Muscle of leg (tissue), 11 donors: ENCODE measurements around the gene IFT88. TPM values are rescaled to one million over a fixed set of nuclear protein-coding genes. Genes with fewer than 3 reads are reported as not detected.

Source experiments
- DNase-seq: peaks from one replicate; pipeline ENCODE4 v3.0.0; 2013
- H3K27ac ChIP-seq: one replicate; pipeline ENCODE4 v1.5.1; 2013; ENCODE audit warnings: mild to moderate bottlenecking, low read length, control low read depth
- H3K27me3 ChIP-seq: one replicate; pipeline ENCODE4 v1.6.1; 2013; ENCODE audit warnings: low read length; ENCODE audit not compliant: control insufficient read depth, insufficient read depth
- H3K36me3 ChIP-seq: one replicate; pipeline ENCODE4 v1.6.1; 2013; ENCODE audit warnings: low read length; ENCODE audit not compliant: control insufficient read depth, insufficient read depth
- H3K4me1 ChIP-seq: one replicate; pipeline ENCODE4 v1.6.1; 2013; ENCODE audit warnings: low read length; ENCODE audit not compliant: control insufficient read depth, insufficient read depth
- H3K4me3 ChIP-seq: one replicate; pipeline ENCODE4 v1.5.1; 2013; ENCODE audit warnings: low read length, control low read depth
- H3K9me3 ChIP-seq: replicated peaks from 2 replicates; pipeline ENCODE4 v1.6.1; 2013; ENCODE audit warnings: low read depth, low read length; ENCODE audit not compliant: control insufficient read depth
- WGBS: methylation state at CpG from one replicate; pipeline ENCODE4 v1.1.5; 2013; ENCODE audit warnings: missing lambda C conversion rate; ENCODE audit not compliant: insufficient coverage; 5-methylcytosine and 5-hydroxymethylcytosine counted together
- polyA plus RNA-seq, 8 donors: library from polyadenylated mRNA; unstranded; fragments of 120-200 nt; gene quantifications; one replicate each; pipeline versions ENCODE4 v1.2.1 to v1.2.3, GENCODE V29; 2013; ENCODE audit warnings: inconsistent platforms in 1 of 8, low replicate concordance in 1 of 8; ENCODE audit not compliant: insufficient read length in 8 of 8, insufficient read depth in 1 of 8
- total RNA-seq: library from RNA; stranded (reverse); fragments of 120-200 nt; gene quantifications from one replicate; pipeline ENCODE4 v1.2.4, GENCODE V29; 2013

IFT88 gene
- total and polyA plus RNA-seq, 9 donors: 12.1 to 17.6 (median 13.9) TPM

DNA sequence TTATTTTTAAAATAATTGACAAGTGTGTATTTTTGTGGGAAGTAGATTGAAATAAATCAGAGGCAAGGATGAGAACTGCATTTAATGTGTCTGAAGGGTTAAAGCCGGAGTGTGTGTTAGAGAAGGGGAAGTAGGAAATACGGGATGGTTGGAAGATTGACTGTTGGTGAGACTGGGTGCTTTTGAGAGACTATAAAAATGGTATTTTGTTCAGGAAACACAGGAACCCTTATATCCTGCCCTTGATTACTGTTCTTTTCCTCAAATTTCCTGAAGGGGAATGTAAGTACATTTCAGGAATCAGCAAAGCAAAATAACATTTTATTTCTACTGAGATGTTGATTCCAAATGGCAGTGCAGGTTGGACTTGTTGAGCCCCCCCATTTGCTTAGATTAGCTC is 15.1 kb downstream of the IFT88 start:
- 66% methylated on average over 2 of the region's 2 CpGs for WGBS
- Histone ChIP-seq H3K27me3 (no peaks in the 10 kb centered on the region), H3K9me3 (peaks cover 19% of the 10 kb centered on the region), H3K4me3 (no peak overlapping the region), H3K36me3 (peaks cover 25% of the 10 kb centered on the region), H3K27ac (no peak overlapping the region), H3K4me1 (no peaks in the 10 kb centered on the region)
- no peak for DNase-seq

DNA sequence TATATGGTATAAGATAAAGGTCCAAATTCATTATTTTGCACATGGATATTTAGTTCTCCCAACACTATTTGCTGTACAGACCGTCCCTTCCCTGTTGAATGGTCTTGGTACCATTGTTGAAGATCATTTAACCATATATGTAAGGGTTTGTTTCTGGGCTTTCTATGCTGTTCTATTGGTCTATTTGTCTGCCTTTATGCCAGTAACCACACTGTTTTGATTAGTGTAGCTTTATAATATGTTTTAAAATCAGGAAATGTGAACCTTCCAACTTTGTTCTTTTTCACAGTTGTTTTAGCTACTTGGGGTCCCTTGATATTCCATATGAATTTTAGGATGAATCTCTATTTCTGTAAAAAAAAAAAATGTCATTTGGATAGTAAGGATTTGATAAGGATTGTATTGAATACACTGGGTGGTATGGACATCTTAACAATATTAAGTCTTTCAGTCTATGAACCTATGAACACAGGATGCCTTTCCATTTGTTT is 16.9 kb downstream of the IFT88 start:
- Histone ChIP-seq H3K27me3 (no peaks in the 10 kb centered on the region), H3K36me3 (peaks cover 21% of the 10 kb centered on the region), H3K9me3 (peaks cover 17% of the 10 kb centered on the region)

DNA sequence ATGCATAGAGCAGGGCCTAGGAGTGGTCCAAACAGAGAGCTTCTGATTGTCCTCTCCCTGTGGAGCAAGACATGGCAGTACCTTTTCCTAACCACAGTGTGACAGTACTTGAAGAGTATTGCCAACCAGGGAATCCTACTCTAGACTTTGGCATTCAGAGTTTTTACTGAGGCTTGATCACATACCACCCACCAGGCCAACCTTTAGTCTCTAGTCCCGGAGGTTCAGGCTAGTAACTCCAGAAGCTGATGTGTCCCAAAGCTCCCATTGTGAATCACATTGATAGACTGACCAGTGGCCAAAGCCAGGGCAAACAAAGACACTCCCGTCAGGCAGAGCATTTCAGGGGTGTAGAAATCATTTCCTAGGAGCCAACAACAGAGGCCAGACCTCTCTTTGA is 18.4 kb downstream of the IFT88 start:
- Histone ChIP-seq H3K4me3 (no peak overlapping the region), H3K4me1 (no peaks in the 10 kb centered on the region), H3K9me3 (peaks cover 17% of the 10 kb centered on the region), H3K27me3 (no peaks in the 10 kb centered on the region), H3K36me3 (peaks cover 16% of the 10 kb centered on the region), H3K27ac (no peak overlapping the region)
- DNase-seq: no peak
- WGBS: 100% methylated on average over 1 of the region's 2 CpGs

More for the DNA sequence above, 16.9 kb downstream of the IFT88 start:
- no peak overlapping the region for H3K27ac ChIP-seq
- WGBS: no CpG with 5 or more reads among the region's 1 CpG
- no peaks in the 10 kb centered on the region for H3K4me1 ChIP-seq
- no peak overlapping the region for H3K4me3 ChIP-seq
- DNase-seq: no peak

DNA sequence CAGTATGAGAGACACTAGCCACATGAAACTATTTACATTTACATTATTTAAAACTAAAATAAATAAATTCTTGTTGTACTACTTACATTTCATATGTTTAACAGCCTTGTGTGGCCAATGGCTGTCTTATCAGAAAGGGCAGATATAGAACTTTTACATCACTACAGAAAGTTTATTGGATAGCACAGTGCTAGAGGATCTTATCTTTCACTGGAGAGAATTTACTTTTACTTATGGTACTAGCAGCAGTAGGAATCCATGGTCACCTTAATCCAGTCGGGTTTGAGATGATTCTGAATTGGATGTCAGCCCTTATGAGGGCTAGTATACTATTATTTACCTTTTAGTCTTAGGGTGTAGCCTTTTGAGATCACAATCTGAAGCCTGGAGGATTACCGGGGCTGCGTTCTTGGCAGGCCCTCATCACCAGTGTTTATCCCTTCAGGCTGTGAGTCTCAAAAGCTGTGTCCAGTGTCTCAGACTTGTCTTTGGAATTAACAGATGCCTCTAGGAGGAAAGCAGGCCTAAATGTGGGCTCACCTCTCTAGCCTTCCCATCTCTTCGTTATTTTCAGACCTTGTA is 21.7 kb downstream of the IFT88 start:
- no peak overlapping the region for H3K27ac ChIP-seq
- 32% methylated on average over 2 of the region's 4 CpGs for WGBS
- no peaks in the 10 kb centered on the region for H3K4me1 ChIP-seq
- no peak overlapping the region for H3K4me3 ChIP-seq
- H3K36me3 ChIP-seq: peaks cover 10% of the 10 kb centered on the region
- H3K9me3 ChIP-seq: peaks cover 14% of the 10 kb centered on the region
- H3K27me3 ChIP-seq: no peaks in the 10 kb centered on the region
- no peak for DNase-seq

DNA sequence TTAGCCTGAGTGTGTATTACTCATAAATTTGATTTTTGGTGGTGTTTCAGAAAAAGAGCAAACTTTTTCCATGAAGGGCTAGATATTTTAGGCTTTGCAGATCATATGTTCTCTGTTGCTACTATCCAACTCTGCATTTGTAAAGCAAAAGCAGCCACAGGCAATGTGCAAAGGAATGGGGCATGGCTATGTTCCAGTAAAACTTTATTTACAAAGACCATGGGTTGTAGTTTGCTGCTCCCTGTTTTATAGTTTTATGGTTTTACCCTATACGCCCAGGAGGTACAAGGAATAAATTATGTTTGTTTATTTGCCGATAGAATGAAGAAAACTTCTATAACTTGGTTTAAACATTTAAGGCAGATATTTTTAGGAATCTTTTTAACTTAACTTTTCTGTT is 23.6 kb downstream of the IFT88 start:
- peaks cover 7% of the 10 kb centered on the region for H3K36me3 ChIP-seq
- H3K4me3 ChIP-seq: no peak overlapping the region
- DNase-seq: no peak
- no CpG with 5 or more reads among the region's 2 CpGs for WGBS
- H3K4me1 ChIP-seq: no peaks in the 10 kb centered on the region
- no peaks in the 10 kb centered on the region for H3K27me3 ChIP-seq
- H3K27ac ChIP-seq: no peak overlapping the region
- H3K9me3 ChIP-seq: peaks cover under 1% of the 10 kb centered on the region

DNA sequence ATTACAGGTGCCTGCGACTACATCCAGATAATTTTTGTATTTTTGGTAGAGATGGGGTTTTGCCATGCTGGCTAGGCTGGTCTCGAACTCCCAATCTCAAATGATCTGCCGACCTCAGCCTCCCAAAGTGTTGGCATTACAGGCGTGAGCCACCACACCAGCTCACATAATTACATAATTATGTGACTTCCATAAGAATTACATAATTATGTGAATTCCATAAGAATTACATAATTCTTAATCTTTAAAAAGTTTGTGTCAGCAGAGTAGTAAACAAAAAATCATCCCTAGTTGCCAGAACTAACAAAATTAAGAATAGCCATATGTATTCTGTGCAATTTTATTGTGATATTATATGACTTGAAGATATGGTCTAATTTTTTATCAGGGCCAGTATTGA is 25.6 kb downstream of the IFT88 start:
- H3K9me3 ChIP-seq: no peaks in the 10 kb centered on the region
- H3K4me1 ChIP-seq: no peaks in the 10 kb centered on the region
- no peak overlapping the region for H3K4me3 ChIP-seq
- no peaks in the 10 kb centered on the region for H3K27me3 ChIP-seq
- WGBS: no CpG with 5 or more reads among the region's 4 CpGs
- H3K36me3 ChIP-seq: peaks cover 6% of the 10 kb centered on the region
- H3K27ac ChIP-seq: no peak overlapping the region
- no peak for DNase-seq

DNA sequence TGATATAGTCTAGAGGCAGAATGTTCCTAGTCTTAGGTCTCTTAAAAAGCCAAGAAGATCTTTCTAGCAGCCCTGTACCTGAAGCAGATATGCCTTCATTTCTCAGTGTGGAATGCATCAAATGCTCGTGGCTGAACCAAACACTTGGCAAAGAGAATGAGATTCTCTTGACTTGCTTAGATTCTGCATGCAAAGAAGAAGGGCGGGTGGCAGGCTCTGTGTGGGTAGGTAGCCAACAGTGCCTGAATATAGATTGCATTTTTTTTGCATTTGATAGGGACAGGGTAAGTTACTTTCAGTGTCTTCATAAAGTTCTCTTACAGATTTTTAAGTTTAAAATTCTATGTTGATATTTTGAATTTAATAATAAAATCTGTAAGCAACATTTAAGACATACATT is 27.3 kb downstream of the IFT88 start:
- Histone ChIP-seq H3K36me3 (peaks cover 6% of the 10 kb centered on the region), H3K4me3 (no peak overlapping the region), H3K27me3 (no peaks in the 10 kb centered on the region), H3K27ac (no peak overlapping the region), H3K4me1 (no peaks in the 10 kb centered on the region), H3K9me3 (no peaks in the 10 kb centered on the region)
- no peak for DNase-seq
- WGBS: 86% methylated on average over 1 of the region's 2 CpGs

DNA sequence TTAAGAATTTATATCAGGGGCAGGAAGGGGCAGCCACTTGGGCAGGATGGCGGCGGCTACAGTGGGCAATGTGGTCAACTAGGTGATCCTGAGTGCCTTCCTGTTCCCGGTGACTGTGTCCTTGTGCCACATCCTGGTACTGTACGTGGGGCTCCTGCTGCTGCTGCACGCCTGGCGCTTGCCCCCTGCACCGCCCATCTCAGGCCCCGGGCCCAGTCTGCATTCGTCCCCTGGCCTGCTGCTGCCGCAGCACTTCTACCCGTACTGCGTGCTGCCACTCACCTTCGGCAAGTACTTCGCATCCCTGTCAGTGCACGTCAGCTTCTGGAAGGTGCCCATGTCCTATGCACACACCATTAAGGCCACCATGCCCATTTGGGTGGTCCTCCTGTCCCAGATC is 40.1 kb downstream of the IFT88 start:
- Histone ChIP-seq H3K4me3 (no peak overlapping the region), H3K4me1 (no peaks in the 10 kb centered on the region), H3K9me3 (no peaks in the 10 kb centered on the region), H3K36me3 (peaks cover 38% of the 10 kb centered on the region), H3K27ac (no peak overlapping the region), H3K27me3 (no peaks in the 10 kb centered on the region)
- WGBS: 97% methylated on average over 15 of the region's 15 CpGs
- DNase-seq: no peak

DNA sequence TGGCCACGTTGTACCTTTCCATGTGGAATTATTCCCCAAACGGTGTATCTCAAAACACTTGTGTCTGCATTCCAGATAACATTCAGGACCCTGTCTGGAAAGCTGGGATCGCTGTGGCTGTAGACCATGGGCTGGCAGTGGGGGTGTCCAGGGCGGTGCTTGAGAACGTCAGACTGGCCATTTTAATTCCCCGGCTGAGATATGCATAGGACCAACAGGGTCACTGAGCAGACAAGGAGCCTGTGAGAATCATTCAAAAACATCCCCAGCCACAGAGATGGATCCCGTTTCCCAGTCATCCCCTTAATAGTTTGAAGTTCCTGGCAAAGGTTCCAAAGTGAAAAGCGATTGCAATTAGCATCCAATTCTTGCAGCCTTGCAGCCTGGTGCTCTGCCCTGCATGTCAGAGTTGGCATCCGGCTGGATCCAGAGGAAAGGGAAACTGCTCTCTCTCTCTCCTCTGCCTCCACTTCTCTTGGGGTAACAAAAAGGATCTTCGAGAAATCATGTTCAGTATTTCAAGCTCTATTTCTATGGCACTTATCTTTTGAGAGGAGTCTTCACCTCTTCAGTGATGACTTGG is 41.6 kb downstream of the IFT88 start:
- Histone ChIP-seq H3K27ac (no peak overlapping the region), H3K27me3 (no peaks in the 10 kb centered on the region), H3K9me3 (no peaks in the 10 kb centered on the region), H3K4me3 (no peak overlapping the region), H3K36me3 (peaks cover 37% of the 10 kb centered on the region), H3K4me1 (no peaks in the 10 kb centered on the region)
- DNase-seq: no peak
- WGBS: 82% methylated on average over 8 of the region's 10 CpGs

DNA sequence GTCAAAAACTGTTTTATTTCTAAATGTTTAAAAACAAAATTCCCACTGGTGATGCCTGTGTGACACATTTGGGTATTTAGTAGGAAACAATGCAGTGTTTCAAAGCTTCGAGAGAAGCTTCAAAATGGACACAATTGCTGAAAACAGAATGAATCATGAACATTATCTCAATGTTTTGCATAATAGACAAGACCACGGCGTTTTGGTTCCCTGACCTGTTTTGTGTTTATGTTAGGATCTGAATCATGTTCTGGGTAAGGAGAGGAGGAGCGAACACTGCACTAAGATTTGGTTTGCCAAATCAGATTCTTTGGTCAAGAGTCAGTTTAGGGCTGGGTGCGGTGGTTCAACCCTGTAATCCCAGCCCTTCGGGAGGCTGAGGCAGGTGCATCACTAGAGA is 42.2 kb downstream of the IFT88 start:
- no peak overlapping the region for H3K27ac ChIP-seq
- H3K4me3 ChIP-seq: no peak overlapping the region
- WGBS: 88% methylated on average over 4 of the region's 6 CpGs
- H3K9me3 ChIP-seq: no peaks in the 10 kb centered on the region
- DNase-seq: no peak
- H3K4me1 ChIP-seq: no peaks in the 10 kb centered on the region
- peaks cover 34% of the 10 kb centered on the region for H3K36me3 ChIP-seq
- H3K27me3 ChIP-seq: no peaks in the 10 kb centered on the region
